ENCODE results near the gene TTC7B. TPM values are rescaled to one million over a fixed set of nuclear protein-coding genes. Genes with fewer than 3 reads are reported as not detected.

Gene TTC7B
- total and polyA plus RNA-seq, 2 of the 8 experiments (the other 6 are each of a cell fraction or from before 2014, with no cell fraction given): 23.7 to 34.0 TPM

DNA sequence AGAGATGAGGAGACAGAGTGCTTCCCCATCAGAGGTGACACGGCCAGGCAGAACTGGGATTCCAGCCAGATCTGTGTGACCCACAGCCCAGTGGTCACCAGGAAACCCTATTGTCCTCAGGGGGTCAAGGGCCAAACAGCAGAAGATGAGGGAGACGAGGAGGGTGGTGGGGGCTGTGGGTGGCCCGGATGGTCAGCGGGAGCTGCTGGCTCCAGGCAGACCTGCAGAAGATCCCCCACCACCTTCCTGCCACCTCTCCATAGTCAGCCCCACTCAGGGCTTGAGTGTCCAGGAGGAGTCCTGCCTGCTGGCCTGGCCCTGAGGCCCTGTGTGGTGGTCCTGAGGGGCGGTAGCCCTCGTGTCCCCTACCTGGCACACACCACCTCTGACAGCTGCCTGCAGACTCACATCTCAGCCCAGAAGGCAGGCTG lies 282.6 kb downstream of the TTC7B start:
- Histone ChIP-seq H3K4me3 (ENCODE audit: extremely low read depth in 1 of 4, insufficient read depth in 2 of 4, low read depth in 3 of 4, low read length in 4 of 4) (no peak overlapping the region), H3K18ac (ENCODE audit: extremely low read depth, low read length) (no peak overlapping the region; the same call in 1 of the 2 replicates)
- WGBS, 2 experiments (ENCODE audit: extremely low coverage in 1 of 2, insufficient coverage in 1 of 2, insufficient read length in 1 of 2, insufficient replicate concordance in 2 of 2, low coverage in 1 of 2, low lambda C conversion rate in 2 of 2, missing lambda C conversion rate in 1 of 2): 96% methylated on average over 3 of the region's 6 CpGs; no CpG with 5 or more reads in 1 of the 2 experiments
- no peak for TF ChIP-seq RAD21 (IDR thresholded peaks at IDR 0.05 in 1 of 2, conservative IDR thresholded peaks at IDR 0.05 in 1 of 2; ENCODE audit: low read depth in 2 of 2, low read length in 2 of 2)
- no peak for TF ChIP-seq CHD1 (IDR thresholded peaks at IDR 0.05; ENCODE audit: low read depth, low read length)
- TF ChIP-seq SP2 (IDR thresholded peaks at IDR 0.05; ENCODE audit: low read length): no peak
- TF ChIP-seq, protein P1, sequence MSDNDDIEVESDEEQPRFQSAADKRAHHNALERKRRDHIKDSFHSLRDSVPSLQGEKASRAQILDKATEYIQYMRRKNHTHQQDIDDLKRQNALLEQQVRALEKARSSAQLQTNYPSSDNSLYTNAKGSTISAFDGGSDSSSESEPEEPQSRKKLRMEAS (IDR thresholded peaks at IDR 0.05): no peak
- no peak for TF ChIP-seq SIN3A (conservative IDR thresholded peaks at IDR 0.05 in 1 of 2, IDR thresholded peaks at IDR 0.05 in 1 of 2; ENCODE audit: low read depth in 1 of 2, low read length in 2 of 2)
- TF ChIP-seq, protein P2, sequence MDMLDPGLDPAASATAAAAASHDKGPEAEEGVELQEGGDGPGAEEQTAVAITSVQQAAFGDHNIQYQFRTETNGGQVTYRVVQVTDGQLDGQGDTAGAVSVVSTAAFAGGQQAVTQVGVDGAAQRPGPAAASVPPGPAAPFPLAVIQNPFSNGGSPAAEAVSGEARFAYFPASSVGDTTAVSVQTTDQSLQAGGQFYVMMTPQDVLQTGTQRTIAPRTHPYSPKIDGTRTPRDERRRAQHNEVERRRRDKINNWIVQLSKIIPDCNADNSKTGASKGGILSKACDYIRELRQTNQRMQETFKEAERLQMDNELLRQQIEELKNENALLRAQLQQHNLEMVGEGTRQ (IDR thresholded peaks at IDR 0.05; ENCODE audit: low read length): no peak
- no peak for TF ChIP-seq SIX5 (IDR thresholded peaks at IDR 0.05; ENCODE audit: low read depth, low read length)
- TF ChIP-seq KDM5A (IDR thresholded peaks at IDR 0.05; ENCODE audit: low read length): no peak
- no peak for TF ChIP-seq FOSL1 (IDR thresholded peaks at IDR 0.05; ENCODE audit: insufficient read depth, low read depth, low read length)
- no peak for TF ChIP-seq BACH1 (IDR thresholded peaks at IDR 0.05; ENCODE audit: low read length)
- no peak for TF ChIP-seq GABPA (IDR thresholded peaks at IDR 0.05; ENCODE audit: borderline replicate concordance, insufficient read depth, low read length)
- no peak for TF ChIP-seq EGR1 (IDR thresholded peaks at IDR 0.05; ENCODE audit: borderline replicate concordance, low read depth, low read length)
- TF ChIP-seq JUND (IDR thresholded peaks at IDR 0.05; ENCODE audit: low read length): no peak

More for the DNA sequence above, 282.6 kb downstream of the TTC7B start:
- H3K36me3 ChIP-seq (ENCODE audit: control insufficient read depth in 2 of 4, insufficient read depth in 4 of 4, low read length in 3 of 4): no peaks in the 10 kb centered on the region
- peak overlapping the region; percentile 82 for H4K8ac ChIP-seq (ENCODE audit: extremely low read depth, insufficient read depth, low read length)
- no peak overlapping the region for H4K91ac ChIP-seq (replicated peaks; ENCODE audit: insufficient read length, low read length)
- DNase-seq (ENCODE audit: low read depth in 1 of 2, low spot score in 2 of 2) (no peak), FAIRE-seq (no peak)
- H3K4ac ChIP-seq (replicated peaks; ENCODE audit: insufficient read length, low read depth, low read length): no peak overlapping the region
- peaks cover 0 to 5% (median 1%) of the 10 kb centered on the region in 4 experiments; a peak in 4 of 7 replicates for H3K4me1 ChIP-seq (replicated peaks in 1 of 4; ENCODE audit: control insufficient read depth in 3 of 4, insufficient read depth in 4 of 4, low read length in 3 of 4)
- no peak overlapping the region for H2BK12ac ChIP-seq (ENCODE audit: low read depth, low read length)
- no peak overlapping the region for H2BK20ac ChIP-seq (ENCODE audit: low read length)
- ChIA-PET POLR2A (ENCODE audit: partially characterized antibody) (no interaction called here), CTCF (ENCODE audit: partially characterized antibody) (no interaction called here)
- no peak overlapping the region for H3K23ac ChIP-seq (ENCODE audit: insufficient read length)
- no peak overlapping the region for H3K27ac ChIP-seq (ENCODE audit: low read depth, low read length)
- no peak overlapping the region for H2AFZ ChIP-seq (ENCODE audit: low read length)
- H3K23me2 ChIP-seq (ENCODE audit: low read depth, low read length): peaks cover 2% of the 10 kb centered on the region; the same call in 1 of the 2 replicates
- H3K9me3 ChIP-seq (ENCODE audit: insufficient read depth in 2 of 2, low read depth in 1 of 2, low read length in 1 of 2): no peaks in the 10 kb centered on the region
- H2BK120ac ChIP-seq (replicated peaks; ENCODE audit: low read depth, low read length): no peak overlapping the region
- H2BK5ac ChIP-seq (ENCODE audit: low read depth, low read length): no peak overlapping the region; the same call in 1 of the 2 replicates
- no peak overlapping the region for H4K5ac ChIP-seq (ENCODE audit: insufficient read length, low read depth, low read length)
- no peak overlapping the region for H2AK5ac ChIP-seq (ENCODE audit: low read depth, low read length)
- no peaks in the 10 kb centered on the region for H3K27me3 ChIP-seq (replicated peaks in 1 of 4; ENCODE audit: control insufficient read depth in 3 of 4, extremely low read depth in 1 of 4, insufficient read depth in 3 of 4, low read length in 3 of 4)
- H2BK15ac ChIP-seq (ENCODE audit: low read length): no peak overlapping the region; the same call in 1 of the 2 replicates
- H3K4me2 ChIP-seq (ENCODE audit: insufficient read depth in 1 of 2, low read depth in 2 of 2, low read length in 2 of 2): no peak overlapping the region
- H3K79me1 ChIP-seq (ENCODE audit: low read depth, low read length): no peaks in the 10 kb centered on the region; the same call in 1 of the 2 replicates
- no peaks in the 10 kb centered on the region for H4K20me1 ChIP-seq (replicated peaks in 1 of 2; ENCODE audit: control insufficient read depth in 1 of 2, insufficient read depth in 2 of 2, low read length in 2 of 2)
- no peaks in the 10 kb centered on the region for H3K79me2 ChIP-seq (ENCODE audit: control insufficient read depth in 1 of 2, insufficient read depth in 2 of 2, low read length in 2 of 2)
- no peak overlapping the region for H3K9ac ChIP-seq (replicated peaks in 1 of 4; ENCODE audit: extremely low read depth in 1 of 4, low read depth in 3 of 4, low read length in 3 of 4)
- H3K56ac ChIP-seq (replicated peaks; ENCODE audit: insufficient read length, low read depth, low read length): no peak overlapping the region
- H3K14ac ChIP-seq (ENCODE audit: insufficient read length): no peak overlapping the region
